GM18505 (cell line): Measurements from ENCODE around the gene ZNF488.

ENCODE experiments used
- ATAC-seq: cut with Tn5 transposase; IDR thresholded peaks from one replicate; pipeline ENCODE4 v1.9.1; 2021; ENCODE audit not compliant: unreplicated experiment
- POLR2A ChIP-seq: IDR thresholded peaks from 4 replicates; pipeline ENCODE4 v1.6.1; 2011; ENCODE audit warnings: borderline replicate concordance; ENCODE audit not compliant: insufficient read depth, insufficient read length; ENCODE audit errors: extremely low read depth

ZNF488 gene

GRCh38 chr10:47339759-47340607, 44.1 kb downstream of the ZNF488 start:
- no peak for ATAC-seq
- no peak for TF ChIP-seq POLR2A

- ATAC-seq: no peak
- TF ChIP-seq POLR2A: no peak
These were observed 44.8 kb downstream of the ZNF488 start for GRCh38 chr10:47339186-47339735.

GRCh38 chr10:47337310-47337709, 46.8 kb downstream of the ZNF488 start:
- ATAC-seq: no peak
- no peak for TF ChIP-seq POLR2A

- TF ChIP-seq POLR2A: no peak
- ATAC-seq: no peak
These were observed 47.5 kb downstream of the ZNF488 start for GRCh38 chr10:47336387-47337134.

- TF ChIP-seq POLR2A: no peak
- ATAC-seq: no peak
These were observed 48.2 kb downstream of the ZNF488 start for GRCh38 chr10:47335906-47336305.

- TF ChIP-seq POLR2A: no peak
- no peak for ATAC-seq
These were observed 49.4 kb downstream of the ZNF488 start for GRCh38 chr10:47334466-47335295.

GRCh38 chr10:47333532-47333931, 50.6 kb downstream of the ZNF488 start:
- TF ChIP-seq POLR2A: no peak
- no peak for ATAC-seq

- ATAC-seq: no peak
- no peak for TF ChIP-seq POLR2A
These were observed 51.1 kb downstream of the ZNF488 start for GRCh38 chr10:47332946-47333345.

GRCh38 chr10:47332371-47332770, 51.7 kb downstream of the ZNF488 start:
- no peak for ATAC-seq
- no peak for TF ChIP-seq POLR2A

GRCh38 chr10:47331954-47332353, 52.1 kb downstream of the ZNF488 start:
- TF ChIP-seq POLR2A: no peak
- no peak for ATAC-seq

- no peak for ATAC-seq
- TF ChIP-seq POLR2A: no peak
These were observed 52.6 kb downstream of the ZNF488 start for GRCh38 chr10:47331491-47331890.

GRCh38 chr10:47330804-47331203, 53.3 kb downstream of the ZNF488 start:
- ATAC-seq: no peak
- no peak for TF ChIP-seq POLR2A

- no peak for TF ChIP-seq POLR2A
- no peak for ATAC-seq
These were observed 53.7 kb downstream of the ZNF488 start for GRCh38 chr10:47330366-47330765.
